MM.1S (cell line): ENCODE measurements around the gene SLC25A22.

Experiments used
- DNase-seq: peaks from one replicate; pipeline ENCODE4 v3.0.0-alpha.2; 2015
- H2AFZ ChIP-seq: fragments of 300-600 bp; sonication (generic); 2 replicates; pipeline ENCODE4 v1.6.0; 2016; ENCODE audit warnings: antibody characterized with exemption, low read length
- H3F3A ChIP-seq: fragments of 300-600 bp; sonication (generic); 2 replicates; pipeline ENCODE4 v1.6.1; 2016; ENCODE audit warnings: mild to moderate bottlenecking, antibody characterized with exemption, low read length, moderate library complexity, mixed read lengths; ENCODE audit not compliant: insufficient read depth
- H3K27ac ChIP-seq: fragments of 300-600 bp; sonication (generic); 2 replicates; pipeline ENCODE4 v1.5.1; 2016; ENCODE audit warnings: mild to moderate bottlenecking, low read length
- H3K27me3 ChIP-seq: fragments of 300-600 bp; sonication (generic); replicated peaks from 2 replicates; pipeline ENCODE4 v1.6.0; 2016; ENCODE audit warnings: low read length; ENCODE audit not compliant: insufficient read depth
- H3K36me3 ChIP-seq: fragments of 300-600 bp; sonication (generic); replicated peaks from 2 replicates; pipeline ENCODE4 v1.6.1; 2016; ENCODE audit warnings: mild to moderate bottlenecking, low read length, mixed read lengths; ENCODE audit not compliant: insufficient read depth
- H3K4me1 ChIP-seq: fragments of 300-600 bp; sonication (generic); 2 replicates; pipeline ENCODE4 v1.6.1; 2016; ENCODE audit warnings: low read length, mixed read lengths
- H3K4me2 ChIP-seq: fragments of 300-600 bp; sonication (generic); 2 replicates; pipeline ENCODE4 v1.6.0; 2016; ENCODE audit warnings: low read depth, low read length
- H3K4me3 ChIP-seq: fragments of 300-600 bp; sonication (generic); 2 replicates; pipeline ENCODE4 v1.5.1; 2016; ENCODE audit warnings: low read length, mixed read lengths
- H3K79me2 ChIP-seq: fragments of 300-600 bp; sonication (generic); 2 replicates; pipeline ENCODE4 v1.6.1; 2016; ENCODE audit warnings: mixed run types, low read length, mixed read lengths
- H3K9ac ChIP-seq: fragments of 300-600 bp; sonication (generic); 2 replicates; pipeline ENCODE4 v1.6.1; 2016; ENCODE audit warnings: low read length, mixed read lengths
- H3K9me2 ChIP-seq: fragments of 300-600 bp; sonication (generic); replicated peaks from 2 replicates; pipeline ENCODE4 v1.6.1; 2016; ENCODE audit warnings: mild to moderate bottlenecking, low read length, mixed read lengths; ENCODE audit not compliant: insufficient read depth
- H3K9me3 ChIP-seq: fragments of 300-600 bp; sonication (generic); replicated peaks from 2 replicates; pipeline ENCODE4 v1.6.1; 2016; ENCODE audit warnings: mild to moderate bottlenecking, low read length, mixed read lengths; ENCODE audit not compliant: insufficient read depth
- H4K20me1 ChIP-seq: fragments of 300-600 bp; sonication (generic); 2 replicates; pipeline ENCODE4 v1.6.1; 2016; ENCODE audit warnings: mild to moderate bottlenecking, low read length, moderate library complexity, mixed read lengths; ENCODE audit not compliant: insufficient read depth
- CTCF ChIP-seq: fragments of 300-600 bp; sonication (generic); IDR thresholded peaks from 2 replicates; pipeline ENCODE4 v1.5.1; 2016; ENCODE audit warnings: antibody characterized with exemption, low read length, mixed read lengths
- EZH2 ChIP-seq: fragments of 300-600 bp; sonication (generic); optimal IDR thresholded peaks from 2 replicates; pipeline ENCODE3; 2017; ENCODE audit warnings: low read depth, mild to moderate bottlenecking, antibody characterized with exemption, low read length, mixed read lengths
- EZH2phosphoT487 ChIP-seq: fragments of 300-600 bp; sonication (generic); IDR thresholded peaks from 2 replicates; pipeline ENCODE4 v1.6.1; 2018; ENCODE audit warnings: antibody characterized with exemption, low read length

The SLC25A22 gene

GRCh38 chr11:833114-833791 lies 35.2 kb upstream of the SLC25A22 start:
- Histone ChIP-seq H3K9me2 (no peaks in the 10 kb centered on the region), H3K27ac (no peak overlapping the region)
- no peak for TF ChIP-seq CTCF
- no peak for TF ChIP-seq EZH2
- no peak for TF ChIP-seq EZH2phosphoT487

GRCh38 chr11:832529-833113 lies 34.5 kb upstream of the SLC25A22 start, which contains the start of gene CD151:
CD151 (plus strand) TSS chr11:832952; CDS start chr11:836070, 3,118 bp downstream.
- no peak for TF ChIP-seq EZH2phosphoT487
- no peak for TF ChIP-seq CTCF
- no peak for TF ChIP-seq EZH2
- peaks cover 21% of the 10 kb centered on the region for H3K4me1 ChIP-seq
- H3F3A ChIP-seq, result peaks cover 5% of the 10 kb centered on the region; the same call in 1 of the 2 replicates
- H3K36me3 ChIP-seq, result no peaks in the 10 kb centered on the region
- peak; percentile 59 for DNase-seq
- peaks cover 6% of the 10 kb centered on the region for H3K79me2 ChIP-seq
- H3K27ac ChIP-seq, result no peak within 1 kb of the TSS
- peak within 1 kb of the TSS; percentile 78 for H2AFZ ChIP-seq
- no peaks in the 10 kb centered on the region for H3K9me2 ChIP-seq
- peak within 1 kb of the TSS; percentile 58; the same call in 1 of the 2 replicates for H3K9ac ChIP-seq
- no peaks in the 10 kb centered on the region for H3K9me3 ChIP-seq
- H3K4me2 ChIP-seq, result peak within 1 kb of the TSS; percentile 93
- H4K20me1 ChIP-seq, result no peaks in the 10 kb centered on the region
- peak within 1 kb of the TSS; percentile 70 for H3K4me3 ChIP-seq
- H3K27me3 ChIP-seq, result peaks cover 15% of the 10 kb centered on the region

More at GRCh38 chr11:833114-833791, 35.2 kb upstream of the SLC25A22 start:
- H3K4me2 ChIP-seq, result peak overlapping the region; percentile 93
- no peaks in the 10 kb centered on the region for H4K20me1 ChIP-seq
- peaks cover 6% of the 10 kb centered on the region for H3K79me2 ChIP-seq
- peaks cover 21% of the 10 kb centered on the region for H3K4me1 ChIP-seq
- H2AFZ ChIP-seq, result no peak overlapping the region
- no peaks in the 10 kb centered on the region for H3K9me3 ChIP-seq
- H3F3A ChIP-seq, result peaks cover 1% of the 10 kb centered on the region; the same call in 1 of the 2 replicates
- DNase-seq, result peak; percentile 33
- peak overlapping the region; percentile 62 for H3K4me3 ChIP-seq
- H3K9ac ChIP-seq, result peak overlapping the region; percentile 58; the same call in 1 of the 2 replicates
- H3K27me3 ChIP-seq, result peaks cover 15% of the 10 kb centered on the region
- no peaks in the 10 kb centered on the region for H3K36me3 ChIP-seq

GRCh38 chr11:831961-832528 lies 34.0 kb upstream of the SLC25A22 start:
- Histone ChIP-seq H3K27ac (no peak overlapping the region), H3K4me1 (peaks cover 21% of the 10 kb centered on the region), H3K27me3 (peaks cover 15% of the 10 kb centered on the region), H3K36me3 (no peaks in the 10 kb centered on the region), H3K4me3 (peak overlapping the region; percentile 70), H4K20me1 (no peaks in the 10 kb centered on the region), H3K9me2 (no peaks in the 10 kb centered on the region), H3F3A (peaks cover 5% of the 10 kb centered on the region; the same call in 1 of the 2 replicates), H3K79me2 (peaks cover 6% of the 10 kb centered on the region), H3K9me3 (no peaks in the 10 kb centered on the region), H2AFZ (peak overlapping the region; percentile 78), H3K9ac (peak overlapping the region; percentile 50; the same call in 1 of the 2 replicates), H3K4me2 (peak overlapping the region; percentile 90)
- TF ChIP-seq EZH2phosphoT487, result no peak
- no peak for TF ChIP-seq EZH2
- TF ChIP-seq CTCF, result no peak
- DNase-seq, result no peak
